NCI-H524 treated with DMSO at 0.1 percent for 48 hours (cell line): Measurements from ENCODE around the gene ZNF148.

Source experiments
- DNase-seq: peaks from one replicate; lab custom pipeline; 2025; lab: John Stamatoyannopoulos, UW

ZNF148 gene

GRCh38 chr3:125280668-125281361 is 94.3 kb downstream of the ZNF148 start:
- no peak for DNase-seq

GRCh38 chr3:125278155-125278554 is 97.0 kb downstream of the ZNF148 start:
- DNase-seq: no peak

GRCh38 chr3:125271127-125271526 is 104.0 kb downstream of the ZNF148 start:
- DNase-seq: no peak

GRCh38 chr3:125267460-125267859 is 107.7 kb downstream of the ZNF148 start:
- no peak for DNase-seq

GRCh38 chr3:125266971-125267370 is 108.2 kb downstream of the ZNF148 start:
- DNase-seq: no peak

GRCh38 chr3:125262161-125262560 is 113.0 kb downstream of the ZNF148 start:
- no peak for DNase-seq

GRCh38 chr3:125261031-125261430 is 114.1 kb downstream of the ZNF148 start:
- DNase-seq: no peak

- DNase-seq: no peak
Observed at GRCh38 chr3:125260158-125260557, 115.0 kb downstream of the ZNF148 start.

- DNase-seq: no peak
Observed at GRCh38 chr3:125257536-125257935, 117.6 kb downstream of the ZNF148 start.

- DNase-seq: no peak
Observed at GRCh38 chr3:125256675-125257074, 118.5 kb downstream of the ZNF148 start.

GRCh38 chr3:125250973-125251372 is 124.2 kb downstream of the ZNF148 start:
- DNase-seq: no peak

- DNase-seq: no peak
Observed at GRCh38 chr3:125246237-125246636, 128.9 kb downstream of the ZNF148 start.

GRCh38 chr3:125245521-125245920 is 129.6 kb downstream of the ZNF148 start:
- DNase-seq: no peak

GRCh38 chr3:125240496-125240895 is 134.6 kb downstream of the ZNF148 start:
- DNase-seq: no peak

GRCh38 chr3:125239266-125239665 is 135.9 kb downstream of the ZNF148 start:
- no peak for DNase-seq

GRCh38 chr3:125238759-125239158 is 136.4 kb downstream of the ZNF148 start:
- no peak for DNase-seq

- DNase-seq: no peak
Observed at GRCh38 chr3:125236331-125236903, 138.7 kb downstream of the ZNF148 start.

GRCh38 chr3:125234831-125235230 is 140.3 kb downstream of the ZNF148 start:
- DNase-seq: no peak

GRCh38 chr3:125232401-125232800 is 142.7 kb downstream of the ZNF148 start:
- no peak for DNase-seq

- DNase-seq: no peak
Observed at GRCh38 chr3:125231895-125232294, 143.2 kb downstream of the ZNF148 start.

GRCh38 chr3:125229707-125230106 is 145.4 kb downstream of the ZNF148 start:
- no peak for DNase-seq

GRCh38 chr3:125229168-125229567 is 146.0 kb downstream of the ZNF148 start:
- no peak for DNase-seq

GRCh38 chr3:125221831-125222230 is 153.3 kb downstream of the ZNF148 start:
- no peak for DNase-seq
